Left hindlimb (tissue), 1 donor: ENCODE data around the gene BBS12.
A peak's percentile ranks its signal among the peaks of the same experiment; 100 is the strongest.

Source experiments
- DNase-seq: peaks from one replicate; pipeline ENCODE4 v3.0.0-alpha.2; 2018

BBS12 gene

DNA sequence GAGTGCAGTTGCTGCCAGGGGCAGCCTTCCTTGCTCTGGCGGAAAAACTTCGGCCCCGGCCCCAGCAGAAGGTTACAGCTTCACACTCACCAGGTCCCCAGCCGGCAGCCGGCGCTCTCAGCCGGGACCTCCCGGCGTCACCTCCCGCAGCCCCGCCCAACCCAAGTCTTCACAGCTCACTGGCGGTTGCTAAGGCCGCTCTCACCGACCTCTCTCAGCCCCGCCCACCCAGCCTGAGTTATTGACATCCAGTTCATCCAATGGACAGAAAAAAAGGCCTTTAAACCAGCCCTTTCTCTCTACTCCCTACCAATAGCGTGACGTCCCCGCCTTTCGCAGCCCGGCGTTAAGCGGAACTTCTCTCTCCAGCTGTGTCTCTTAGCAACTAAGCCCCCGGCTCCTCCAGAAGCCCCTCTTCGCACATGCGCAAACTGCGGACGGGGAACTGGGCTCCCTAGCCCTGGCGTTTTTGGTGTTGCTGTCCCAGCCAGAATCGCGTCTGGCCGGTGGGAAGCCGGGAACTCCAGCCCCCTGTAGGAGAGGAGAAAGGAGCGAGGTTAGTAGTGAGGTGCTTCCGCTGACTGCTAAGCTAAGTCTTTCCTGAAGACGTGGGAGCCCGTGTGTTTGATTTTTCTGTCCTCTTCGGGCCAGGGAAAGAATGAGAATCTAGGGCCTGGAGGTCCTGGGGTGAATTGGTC is at the start of gene BBS12:
BBS12 (plus strand) TSS at position 376 of the 698 bp plus-strand sequence. CDS start 9,189 bp downstream, outside the sequence.
- peak; percentile 100 for DNase-seq

DNA sequence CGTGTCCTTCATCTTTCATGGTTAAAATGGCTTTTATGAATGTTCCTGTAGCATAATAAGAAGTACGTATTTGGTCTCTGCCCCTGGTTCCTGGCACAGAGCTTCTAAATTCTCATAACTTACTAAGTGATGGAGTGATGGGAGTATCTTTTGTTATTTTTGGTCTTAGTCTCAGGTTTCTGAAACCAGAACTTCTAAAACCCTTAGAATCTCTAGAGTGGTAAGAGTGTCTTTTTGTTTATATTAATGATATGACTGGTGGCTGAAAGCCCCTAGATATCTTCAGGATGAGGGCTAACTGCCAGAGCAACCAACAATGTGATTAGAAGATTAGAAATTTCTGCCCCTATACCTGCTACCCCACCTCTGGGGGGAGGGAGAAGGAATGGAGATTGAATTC is 45.8 kb upstream of the BBS12 start:
- no peak for DNase-seq

DNA sequence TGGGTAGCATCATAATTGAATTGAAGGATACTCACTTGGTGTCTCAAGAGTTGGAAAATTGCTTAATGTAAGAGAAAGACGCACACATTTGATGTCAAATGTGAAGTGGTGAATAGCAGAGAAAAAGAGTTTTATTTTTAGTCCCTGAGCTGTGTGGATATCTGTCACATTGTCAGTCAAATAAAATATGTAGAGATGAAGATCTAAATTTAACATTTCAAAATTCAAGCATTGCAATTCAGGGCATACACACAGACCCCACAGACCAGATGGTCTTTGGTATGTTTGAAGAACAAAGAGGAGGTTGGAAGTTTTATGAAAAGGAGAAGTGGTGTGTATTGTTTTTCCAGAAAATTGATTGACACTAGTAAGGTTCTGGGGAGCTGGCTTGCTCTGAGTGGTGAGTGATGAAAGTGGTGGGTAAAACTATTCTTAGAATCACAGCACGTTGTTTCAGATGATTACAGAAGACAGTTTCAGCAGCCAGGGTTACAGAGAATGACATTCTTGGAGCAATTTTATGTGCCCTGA is 44.9 kb upstream of the BBS12 start:
- no peak for DNase-seq

DNA sequence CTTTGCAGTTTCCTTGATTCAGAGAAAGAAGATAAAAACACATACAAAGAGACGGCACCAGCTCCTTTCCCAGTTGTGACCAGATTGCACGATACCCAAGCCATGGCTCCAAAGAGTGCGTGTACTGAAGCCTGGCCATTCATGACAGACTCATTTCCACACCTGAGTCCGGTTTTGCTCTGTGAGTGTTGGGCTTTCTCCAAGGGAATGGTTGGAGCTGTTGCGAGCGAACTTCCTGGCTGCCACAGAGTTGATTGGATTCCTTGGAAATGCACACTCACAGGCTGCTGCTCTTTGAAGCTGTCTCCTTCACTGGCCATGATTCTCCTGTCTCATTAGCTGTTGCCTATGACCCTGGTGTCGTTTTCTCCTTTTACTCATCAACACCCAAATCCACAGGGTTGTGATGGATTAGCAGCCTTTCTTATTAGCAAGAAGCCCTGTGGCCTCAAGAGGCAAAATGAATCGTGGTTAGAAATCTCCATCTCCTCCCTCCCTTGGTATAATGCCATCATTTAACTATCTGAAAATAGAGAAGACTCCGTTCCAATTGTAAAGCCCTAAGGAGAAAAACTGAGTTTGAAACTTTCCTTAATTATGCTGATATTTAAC is 43.9 kb upstream of the BBS12 start:
- DNase-seq, result no peak

DNA sequence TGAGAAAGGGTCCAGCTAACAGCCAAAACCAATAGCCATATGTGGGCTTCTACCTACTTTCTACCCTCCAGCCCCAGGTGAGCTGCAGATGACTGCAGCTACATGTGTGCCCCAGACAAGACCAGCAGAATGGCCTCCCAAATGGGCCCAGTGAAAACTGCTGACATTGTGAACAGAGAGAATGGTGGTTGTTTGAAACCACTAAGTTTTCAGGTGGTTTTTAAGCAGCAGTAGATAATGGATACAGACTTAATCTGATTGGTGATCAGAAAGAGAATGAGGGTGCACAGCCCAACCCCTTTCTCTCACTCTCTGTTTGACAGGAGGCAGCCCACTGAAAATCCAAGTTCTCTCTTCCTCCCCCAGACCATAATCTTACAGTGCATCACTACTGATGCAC is 42.5 kb upstream of the BBS12 start:
- DNase-seq, result no peak

DNA sequence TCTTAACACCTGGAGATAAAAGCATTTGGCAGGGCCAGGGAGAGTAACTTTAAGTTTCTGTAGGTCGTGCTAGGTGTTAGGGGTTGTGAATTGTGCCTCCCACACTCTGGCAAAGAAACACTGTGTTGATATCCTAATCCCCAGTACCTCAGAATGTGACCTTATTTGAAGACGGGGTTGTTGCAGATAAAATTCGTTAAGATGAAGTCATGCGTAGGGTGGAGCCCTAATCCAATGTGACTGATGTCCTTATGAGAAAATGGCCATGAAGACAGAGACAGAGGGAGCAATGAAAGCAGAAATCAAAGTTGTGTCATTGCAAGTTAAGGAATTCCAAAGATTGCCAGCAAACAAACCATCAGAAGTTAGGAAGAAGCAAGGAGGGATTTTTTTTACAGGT is 40.5 kb upstream of the BBS12 start:
- DNase-seq, result no peak

DNA sequence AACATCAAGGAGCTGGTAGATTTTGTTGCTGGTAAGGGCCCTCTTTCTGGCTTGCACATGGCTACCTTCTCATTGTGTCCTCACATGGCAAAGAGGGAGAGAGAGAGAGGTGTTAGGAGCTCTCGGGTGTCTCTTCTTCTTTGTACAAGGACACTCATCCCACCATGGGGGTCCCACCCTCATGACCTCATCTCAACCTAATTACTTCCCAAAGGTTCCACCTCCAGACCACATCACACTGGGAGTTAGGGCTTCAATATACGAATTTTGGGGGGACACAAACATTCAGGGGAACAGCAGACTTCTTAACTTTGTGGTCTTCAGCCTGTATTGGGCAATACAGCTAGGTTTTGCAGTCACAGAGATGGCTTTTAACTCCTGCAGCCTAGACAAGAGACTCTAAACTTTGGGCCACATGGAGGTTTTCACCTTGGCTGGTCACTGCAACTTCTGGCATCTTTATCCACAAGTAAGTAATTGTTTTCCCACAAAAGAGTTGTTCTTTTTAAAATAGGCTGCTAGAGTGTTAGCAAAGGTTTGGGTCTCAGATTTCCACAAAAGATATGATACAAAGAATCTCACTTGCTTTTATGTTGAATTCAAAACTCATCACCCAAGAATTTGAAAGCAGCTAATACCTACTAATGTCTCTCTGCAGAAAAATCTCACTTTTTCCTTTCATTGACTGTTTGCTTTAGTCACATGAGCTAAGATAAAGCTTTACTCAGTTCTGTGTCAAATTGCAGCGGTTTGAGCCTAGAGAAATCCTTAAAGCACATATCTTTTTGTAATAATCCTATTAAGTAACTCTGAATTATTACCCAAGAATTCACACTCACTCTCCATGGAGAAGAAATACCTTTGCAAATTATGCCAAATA is 39.6 kb upstream of the BBS12 start:
- DNase-seq, result no peak

DNA sequence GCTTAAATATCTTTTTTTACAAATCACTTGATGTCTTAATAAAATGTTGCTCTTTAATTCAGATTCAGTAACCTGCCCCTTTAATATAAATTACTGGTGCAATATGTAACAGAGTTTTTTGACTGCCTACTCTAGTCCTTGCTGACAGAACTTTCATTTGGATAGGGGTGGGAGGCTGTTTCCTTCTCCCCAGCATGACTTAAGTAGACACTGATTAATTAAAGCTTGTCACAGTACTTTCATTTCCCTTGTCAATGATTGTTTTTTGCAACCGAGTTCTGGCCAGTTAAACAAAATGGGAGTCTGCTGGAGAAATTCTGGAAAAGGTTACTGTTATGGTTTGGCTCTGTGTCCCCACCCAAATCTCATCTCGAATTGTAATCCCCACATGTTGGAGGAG is 37.3 kb upstream of the BBS12 start:
- no peak for DNase-seq

DNA sequence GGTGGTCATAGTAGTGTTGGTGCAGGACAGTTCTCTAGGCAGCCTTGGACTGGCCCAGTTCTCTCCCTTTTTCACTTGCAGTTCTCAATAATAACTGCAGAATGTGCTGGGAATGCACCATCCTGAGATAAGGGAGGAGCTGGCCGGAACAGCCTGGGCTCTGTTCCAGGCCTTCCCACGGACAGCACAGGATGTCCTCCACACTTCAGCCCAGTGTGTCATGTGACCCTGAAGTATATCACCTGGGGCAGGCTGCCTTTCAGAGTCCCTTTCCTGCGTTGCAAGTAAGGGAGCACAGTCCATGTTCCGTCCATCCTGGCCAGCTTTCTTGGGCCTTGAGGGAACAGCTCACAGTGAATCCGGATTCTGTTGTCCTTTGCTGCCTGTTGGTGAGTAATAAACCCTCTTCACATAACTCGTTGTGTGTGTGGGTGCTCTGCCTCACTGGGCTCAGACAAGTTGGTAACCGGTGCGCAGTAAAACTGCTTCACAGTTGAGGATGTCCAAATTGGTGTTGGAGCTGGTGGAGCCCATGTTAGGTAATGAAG is 32.3 kb upstream of the BBS12 start:
- no peak for DNase-seq

DNA sequence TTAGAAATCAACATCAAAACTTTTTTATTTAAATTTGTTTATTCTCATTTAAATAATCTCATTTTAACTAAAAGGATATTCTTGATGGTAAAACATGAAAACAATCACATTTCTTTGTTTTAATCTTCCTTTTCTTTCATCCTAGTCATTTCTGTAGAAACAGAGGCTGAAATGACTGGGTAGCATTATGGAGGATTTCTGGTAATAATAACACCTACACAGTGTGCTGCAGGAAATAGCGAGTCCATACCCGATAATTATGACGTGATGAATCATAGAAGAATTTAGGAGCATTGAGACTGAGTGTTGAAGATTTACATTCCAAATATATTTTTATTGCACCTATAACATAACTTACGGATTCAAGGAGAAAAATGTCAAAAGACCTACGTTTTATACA is 31.4 kb upstream of the BBS12 start:
- DNase-seq, result no peak

DNA sequence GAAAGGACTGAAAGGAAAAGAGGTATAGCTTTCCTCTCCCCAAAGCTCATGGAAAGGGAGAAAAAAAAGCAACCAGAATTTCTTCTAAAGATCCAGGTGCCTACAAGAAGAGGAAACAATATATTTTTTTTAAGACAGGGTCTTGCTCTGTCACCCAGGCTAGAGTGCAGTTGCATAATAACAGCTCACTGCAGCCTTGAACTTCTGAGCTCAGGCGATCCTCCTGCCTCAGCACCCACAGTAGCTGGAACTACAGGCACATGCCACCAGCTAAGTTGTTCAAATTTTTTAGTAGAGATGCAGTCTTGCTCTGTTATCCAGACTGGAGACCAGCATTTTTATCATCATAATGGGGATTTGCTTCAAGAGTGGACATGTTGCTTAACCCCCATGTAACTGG is 30.5 kb upstream of the BBS12 start:
- DNase-seq, result no peak

DNA sequence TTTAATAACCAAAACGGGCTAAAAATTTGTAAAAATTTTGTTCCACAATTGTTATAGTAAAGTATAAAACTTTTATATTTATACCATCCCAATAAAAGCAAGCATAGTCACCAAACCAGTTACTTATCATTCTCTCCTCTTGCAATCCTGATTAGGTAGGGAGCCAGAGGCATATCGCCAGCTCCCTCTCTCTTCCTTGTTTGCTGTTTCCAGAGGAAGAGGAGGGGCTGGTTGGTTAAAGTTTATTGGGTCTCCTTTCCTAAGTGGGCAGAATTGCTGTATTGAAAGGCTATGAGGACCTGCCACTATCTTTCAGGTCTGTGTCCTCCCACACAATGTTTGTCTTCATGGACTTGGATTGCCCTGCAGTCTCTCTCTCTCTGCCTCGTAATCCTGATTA is 29.6 kb upstream of the BBS12 start:
- no peak for DNase-seq

DNA sequence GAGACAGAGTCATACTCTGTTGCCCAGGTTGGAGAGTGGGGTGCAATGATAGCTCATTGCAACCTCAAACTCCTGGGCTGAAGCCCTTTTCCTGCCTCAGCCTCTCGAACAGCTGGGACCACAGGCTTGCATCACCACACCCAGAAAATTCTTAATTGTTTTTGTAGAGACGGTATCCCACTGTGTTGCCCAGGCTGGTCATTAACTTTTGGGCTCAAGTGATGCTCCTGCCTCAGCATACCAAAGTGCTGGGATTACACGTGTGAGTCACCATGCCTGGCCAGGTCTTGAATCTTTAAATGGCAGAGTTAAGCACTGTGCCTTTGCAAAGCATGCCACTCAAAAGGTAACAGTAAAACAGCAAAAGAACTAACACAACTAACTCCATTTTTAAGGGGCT is 28.6 kb upstream of the BBS12 start:
- no peak for DNase-seq

DNA sequence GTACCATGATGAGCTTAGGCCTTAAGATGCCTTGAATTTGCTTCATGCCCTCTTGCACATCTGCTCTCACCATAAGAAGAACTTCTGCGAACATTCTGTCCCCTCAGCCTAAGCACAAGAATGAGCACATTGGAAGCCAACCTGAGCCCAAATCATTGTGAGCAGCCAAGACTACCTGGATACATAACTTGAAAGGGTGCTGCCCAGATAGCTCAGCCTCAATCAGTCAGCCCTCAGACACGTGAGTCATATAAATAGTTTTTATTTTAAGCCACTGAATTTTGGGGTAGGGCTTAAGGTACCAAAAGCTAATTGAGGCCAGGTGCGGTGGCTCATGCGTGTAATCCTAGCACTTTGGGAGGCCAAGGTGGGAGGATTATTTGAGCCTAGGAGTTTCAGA is 27.5 kb upstream of the BBS12 start:
- no peak for DNase-seq

DNA sequence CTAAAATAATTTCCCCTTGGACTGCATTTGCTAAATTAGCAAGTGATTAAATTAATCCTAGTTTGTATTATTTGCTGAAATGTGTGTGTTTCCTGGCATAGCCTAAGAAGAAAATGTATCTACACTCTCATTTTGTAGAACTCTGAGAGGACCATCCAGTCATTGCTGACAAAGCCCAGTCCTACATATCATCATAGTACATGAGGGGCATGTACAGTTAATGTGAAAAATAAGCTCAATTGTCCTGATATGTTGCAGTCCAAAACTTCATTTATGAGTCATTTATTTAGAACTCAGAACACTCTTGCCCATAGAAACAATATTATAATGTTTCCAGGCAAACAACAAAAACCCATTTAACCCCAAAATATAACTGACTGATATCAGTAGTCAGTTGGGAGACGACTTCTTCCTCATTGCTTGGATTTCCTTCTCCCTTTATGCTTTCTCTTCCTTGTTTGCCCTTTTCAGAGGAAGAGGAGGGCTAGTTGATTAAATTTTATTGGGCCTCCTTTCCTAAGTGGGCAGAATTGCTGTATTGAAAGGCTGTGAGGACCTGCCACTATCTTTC is 26.9 kb upstream of the BBS12 start:
- DNase-seq, result no peak

DNA sequence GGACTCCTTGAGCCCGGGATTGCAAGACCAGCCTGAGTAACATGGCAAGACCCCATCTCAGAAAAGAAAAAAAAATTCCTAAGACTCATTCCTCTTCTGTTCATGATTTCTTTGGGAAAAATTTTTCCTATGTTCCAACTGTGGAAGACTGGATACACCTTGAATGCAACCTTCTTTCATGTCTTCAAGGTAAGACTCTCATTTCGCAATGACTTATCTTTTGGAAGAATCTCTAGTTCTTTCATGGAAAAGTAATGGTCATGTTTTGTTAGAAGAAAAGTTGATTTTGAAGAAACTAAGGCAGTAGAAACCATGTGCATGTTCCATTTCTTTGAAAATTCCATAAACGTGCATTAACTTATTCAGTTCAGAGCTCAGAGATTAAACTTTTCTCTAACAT is 26.0 kb upstream of the BBS12 start:
- no peak for DNase-seq

DNA sequence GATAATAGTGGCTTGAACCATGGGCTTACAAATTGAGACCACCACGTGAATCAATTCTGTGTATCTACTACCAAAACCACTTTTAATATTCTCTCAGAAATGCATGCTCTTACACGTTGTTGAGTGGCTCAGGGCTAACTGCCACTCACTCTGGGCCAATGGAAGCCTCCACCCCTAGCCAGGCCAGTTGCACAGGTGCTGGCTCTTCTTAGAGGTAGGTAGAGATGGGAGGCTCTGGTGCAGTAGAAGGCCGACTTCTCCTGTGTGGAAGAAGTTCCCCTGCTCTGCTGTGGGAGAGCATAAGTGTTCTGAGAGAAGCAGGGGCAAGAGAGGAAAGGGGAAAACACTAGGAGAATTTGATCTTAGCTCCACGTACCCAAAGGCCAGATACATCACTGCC is 25.0 kb upstream of the BBS12 start:
- DNase-seq, result no peak

DNA sequence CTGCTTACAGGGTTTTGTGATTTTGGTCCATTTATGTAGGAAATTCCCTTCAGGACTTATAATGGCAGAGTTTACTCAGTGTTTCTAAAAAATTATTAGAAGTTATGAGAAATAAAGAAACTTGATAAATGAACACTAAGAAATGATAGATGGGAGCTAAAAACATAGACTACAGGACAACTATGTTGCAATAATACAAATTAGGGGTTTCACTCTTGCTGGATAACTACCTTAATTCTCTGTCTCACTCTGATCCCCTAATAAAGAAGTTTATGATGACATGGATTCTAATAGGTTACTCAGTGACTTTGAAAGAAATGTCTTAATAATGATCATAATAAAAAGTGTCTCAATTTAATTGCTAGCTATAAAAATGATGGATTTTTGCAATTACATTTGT is 23.3 kb upstream of the BBS12 start:
- DNase-seq, result no peak

DNA sequence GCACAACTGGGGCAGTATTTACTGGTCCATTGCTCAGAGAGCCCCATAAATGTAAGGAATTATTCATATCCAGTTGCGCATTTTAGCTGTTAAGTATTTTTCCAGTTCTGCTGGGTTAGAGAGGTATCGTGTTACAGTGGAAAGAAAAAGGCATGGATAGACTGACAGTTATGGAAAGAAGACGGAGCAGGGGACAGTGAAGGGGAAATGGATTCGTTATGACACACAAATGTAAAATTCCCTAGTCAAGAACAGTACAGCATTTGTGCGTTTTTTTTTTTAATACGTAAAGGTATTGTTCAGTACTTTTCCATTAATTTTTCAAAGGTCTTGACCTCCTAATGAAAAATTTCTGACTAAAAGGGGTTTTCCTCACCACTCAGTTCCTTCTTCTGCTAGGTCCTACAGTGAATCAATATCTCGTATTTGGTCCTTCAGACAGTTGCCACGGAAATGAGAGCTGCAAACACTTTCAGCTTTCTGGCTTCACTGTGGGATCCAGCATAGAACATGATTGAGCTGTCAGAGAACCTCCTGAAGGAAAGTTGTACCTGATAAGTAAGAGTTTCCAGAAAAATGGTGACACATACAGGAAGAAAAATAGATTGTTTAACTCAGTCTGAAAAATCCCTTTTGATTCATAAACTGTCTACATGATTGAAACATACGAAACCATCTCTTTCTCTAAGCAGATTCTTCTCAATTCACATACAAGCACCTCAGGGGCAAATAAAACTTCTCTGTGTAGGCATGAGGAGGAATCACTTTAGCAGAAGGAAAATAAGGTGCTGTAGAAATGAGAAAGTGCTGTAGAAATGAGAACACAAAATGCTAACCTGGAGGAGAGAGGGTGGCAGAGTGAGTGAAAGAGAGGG is 21.8 kb upstream of the BBS12 start:
- DNase-seq, result no peak

DNA sequence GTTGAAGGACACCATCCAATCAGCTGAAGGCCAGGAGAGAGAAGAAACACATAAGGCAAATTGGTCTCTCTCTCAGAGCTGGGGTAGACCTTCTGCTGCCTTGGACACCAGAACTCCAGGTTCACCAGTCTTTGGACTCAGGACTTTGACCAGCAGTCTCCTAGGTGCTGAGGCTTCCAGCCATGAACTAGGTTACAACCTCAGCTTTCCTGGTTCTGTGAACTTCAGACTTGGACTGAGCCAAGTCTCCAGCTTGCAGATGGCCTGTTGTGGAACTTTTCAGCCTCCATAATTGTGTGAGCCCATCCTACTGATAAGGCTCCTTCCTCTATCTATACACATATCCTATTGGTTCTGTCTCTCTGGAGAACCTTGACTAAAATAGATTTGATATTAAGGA is 20.6 kb upstream of the BBS12 start:
- DNase-seq, result no peak

DNA sequence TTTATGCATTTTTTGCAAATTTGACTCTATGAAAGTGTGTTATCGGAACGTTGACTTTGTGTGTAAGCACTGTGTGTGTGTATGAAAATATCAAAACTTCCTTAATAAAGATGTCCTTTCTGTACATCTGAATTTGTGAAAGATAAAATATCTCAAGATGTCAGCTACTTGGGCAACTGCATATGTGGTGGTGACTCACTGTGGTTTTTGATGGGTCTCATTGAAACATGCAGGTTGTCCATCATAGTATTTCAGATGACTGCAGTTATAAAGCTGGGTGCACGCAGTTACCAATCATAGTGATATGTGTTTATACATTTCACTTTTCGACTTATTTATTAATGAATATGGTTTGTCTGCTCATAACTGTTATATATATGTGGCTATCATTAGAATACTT is 19.7 kb upstream of the BBS12 start:
- DNase-seq, result no peak

DNA sequence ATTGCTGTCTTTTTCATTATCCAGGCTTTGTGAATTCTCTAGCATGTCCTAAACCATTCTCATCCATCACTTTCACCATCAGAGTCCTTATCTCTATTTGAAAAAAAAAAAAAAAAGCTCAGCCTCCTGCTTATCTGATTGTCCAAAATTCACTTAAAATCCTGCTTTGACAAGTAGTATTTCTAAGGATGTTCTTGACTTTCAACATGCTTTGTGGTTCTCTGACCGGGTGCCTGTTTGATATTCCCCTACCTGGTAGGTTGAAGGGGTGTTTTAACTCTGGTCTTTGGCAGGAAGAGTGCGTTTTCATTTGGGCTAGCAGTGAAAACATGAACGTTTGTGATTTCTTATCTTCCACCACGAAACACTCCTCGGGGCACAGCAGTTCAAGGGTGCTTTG is 17.3 kb upstream of the BBS12 start:
- no peak for DNase-seq
